ENCODE results near the gene POLR2C. TPM values are rescaled to one million over a fixed set of nuclear protein-coding genes. Genes with fewer than 3 reads are reported as not detected.

POLR2C gene
- total RNA-seq, 1 donor from 2014 or later, result 118 TPM

Other genes starting within 250 kb of the POLR2C start
- gene ARL2BP, start 217.4 kb upstream of the POLR2C start, total RNA-seq, result 85.3 and 106 TPM in 2 replicates
- gene PLLP, start 178.0 kb upstream of the POLR2C start, total RNA-seq, result 13.8 and 16.9 TPM in 2 replicates
- not detected in 2 replicates for gene CCL22, start 103.9 kb upstream of the POLR2C start, total RNA-seq
- 3.3 and 31.7 TPM in 2 replicates for gene CX3CL1, start 90.2 kb upstream of the POLR2C start, total RNA-seq
- gene CCL17, start 57.9 kb upstream of the POLR2C start, total RNA-seq, result not detected in 2 replicates
- gene CIAPIN1, start 15.3 kb upstream of the POLR2C start, total RNA-seq, result 70.5 and 92.1 TPM in 2 replicates
- 55.1 and 58.7 TPM in 2 replicates for gene COQ9, start 15.2 kb upstream of the POLR2C start, total RNA-seq
- gene DOK4, start 23.8 kb downstream of the POLR2C start, total RNA-seq, result 21.4 and 21.6 TPM in 2 replicates
- 12.6 and 25.5 TPM in 2 replicates for gene CCDC102A, start 73.9 kb downstream of the POLR2C start, total RNA-seq
- gene ADGRG5, start 80.0 kb downstream of the POLR2C start, total RNA-seq, result not detected in 2 replicates
- 21.8 and 35.4 TPM in 2 replicates for gene ADGRG1, start 166.0 kb downstream of the POLR2C start, total RNA-seq
- 2.7 and 4.6 TPM in 2 replicates for gene ADGRG3, start 205.6 kb downstream of the POLR2C start, total RNA-seq
- gene DRC7, start 232.1 kb downstream of the POLR2C start, total RNA-seq, result 0.09 TPM in 1 of 2 replicates, not detected in the other